K562 (cell line): ENCODE results near the gene MAPKAPK3. TPM values are rescaled to one million over a fixed set of nuclear protein-coding genes. Genes with fewer than 3 reads are reported as not detected.
A peak's percentile ranks its signal among the peaks of the same experiment; 100 is the strongest.

ENCODE experiments used
- IRF2 ChIP-seq: sonication (generic); formaldehyde crosslinking; IDR thresholded peaks from 2 replicates; pipeline ENCODE4 v1.8.1; 2022; ENCODE audit warnings: mild to moderate bottlenecking, missing genetic modification reagents
- MGA ChIP-seq: fragments of 450-650 bp; IDR thresholded peaks from 2 replicates; pipeline ENCODE4 v1.6.1; 2016; ENCODE audit warnings: mild to moderate bottlenecking, moderate library complexity
- POLR2AphosphoS2 ChIP-seq: IDR thresholded peaks from 2 replicates; pipeline ENCODE4 v1.6.1; 2012; ENCODE audit warnings: low read length, improper control_type of control experiment
- RBM14 ChIP-seq: fragments of 200-400 bp; formaldehyde crosslinking; IDR thresholded peaks from 2 replicates; pipeline ENCODE4 v1.6.1; 2018; ENCODE audit warnings: low read depth, mild to moderate bottlenecking, low read length, moderate library complexity, borderline replicate concordance; ENCODE audit not compliant: insufficient read depth
- SETDB1 ChIP-seq: IDR thresholded peaks from one replicate; pipeline ENCODE4 v1.6.1; 2012; ENCODE audit warnings: low read length, control low read depth, inconsistent platforms
- SIN3A ChIP-seq, 2 experiments: fragments of 150-350 bp in 1 of 2; IDR thresholded peaks; 2 replicates each; pipeline ENCODE4 v1.6.1; 2011 to 2016; ENCODE audit warnings: borderline replicate concordance in 2 of 2, low read depth in 2 of 2, low read length in 2 of 2, mild to moderate bottlenecking in 2 of 2, moderate library complexity in 2 of 2; ENCODE audit not compliant: control insufficient read depth in 1 of 2
- STAT5A ChIP-seq: IDR thresholded peaks from 2 replicates; pipeline ENCODE4 v1.6.1; 2012; ENCODE audit warnings: low read length, inconsistent platforms, borderline replicate concordance
- TAL1 ChIP-seq: fragments of 450-650 bp; IDR thresholded peaks from 2 replicates; pipeline ENCODE4 v1.6.1; 2016; ENCODE audit warnings: mild to moderate bottlenecking
- TCF7L2 ChIP-seq: fragments of 150-350 bp; IDR thresholded peaks from 2 replicates; pipeline ENCODE4 v1.6.1; 2016; ENCODE audit warnings: low read depth, mild to moderate bottlenecking, low read length, moderate library complexity
- TCFL5 ChIP-seq: fragments of 250-450 bp; sonication (Bioruptor Pico); conservative IDR thresholded peaks from 2 replicates; pipeline ENCODE4 v1.6.1; 2021; ENCODE audit warnings: mild to moderate bottlenecking, moderate library complexity, matching md5 sums
- TEAD4 ChIP-seq, 2 experiments: sonication (generic) in 1 of 2; formaldehyde crosslinking in 1 of 2; IDR thresholded peaks; 2 replicates each; pipeline versions ENCODE4 v1.6.1 to v1.8.0; 2012 to 2022; ENCODE audit warnings: borderline replicate concordance in 1 of 2, inconsistent platforms in 1 of 2, low read length in 1 of 2, mild to moderate bottlenecking in 1 of 2, missing genetic modification reagents in 1 of 2
- ZNF174 ChIP-seq: fragments of 250-450 bp; sonication (Bioruptor Pico); IDR thresholded peaks from 2 replicates; pipeline ENCODE4 v1.4.0; 2020; ENCODE audit warnings: mild to moderate bottlenecking
- ZNF384 ChIP-seq: IDR thresholded peaks from 2 replicates; pipeline ENCODE4 v1.6.1; 2012; ENCODE audit warnings: low read depth, low read length, improper control_type of control experiment
- ZNF445 ChIP-seq: fragments of 250-450 bp; sonication (Bioruptor Pico); IDR thresholded peaks from 2 replicates; pipeline ENCODE4 v1.4.0; 2020; ENCODE audit warnings: low read depth, mild to moderate bottlenecking, moderate library complexity
- polyA plus RNA-seq, 8 experiments: library from polyadenylated mRNA; depleted of rRNA in 4 of 8; stranded (reverse) in 5 of 8; unstranded in 3 of 8; fragments of >200 nt; fragmentation: Nextera tagmentation in 2 of 8; fragmentation: Illumina TruSeq in 1 of 8; extraction: Ambion mirVana in 2 of 8; extraction: Trizol in 1 of 8; gene quantifications; 2 replicates each; pipeline versions ENCODE4 v1.2.1 to v1.2.3, GENCODE V29; 2011 to 2014; ENCODE audit warnings: inconsistent platforms in 1 of 8, missing spikeins in 1 of 8
- total RNA-seq, 7 experiments: library from RNA; depleted of rRNA in 6 of 7; stranded (reverse); fragments of >200 nt in 6 of 7; fragmentation: Illumina TruSeq in 2 of 7; extraction: Trizol in 2 of 7; gene quantifications; 2 replicates each; pipeline versions ENCODE4 v1.2.1 to v1.2.3, GENCODE V29; 2011 to 2021; ENCODE audit warnings: low replicate concordance in 1 of 7
- TF ChIP-seq, protein P1 (sequence below): fragments of 450-650 bp; IDR thresholded peaks from 2 replicates; pipeline ENCODE4 v1.6.1; 2016

MAPKAPK3 gene
- total and polyA plus RNA-seq, 9 of the 15 experiments (the other 6 are each of a cell fraction or from before 2014, with no cell fraction given) = 8.0 to 56.4 (median 41.2) TPM

GRCh38 chr3:50611464-50612233 is 5.3 kb upstream of the MAPKAPK3 start, which contains the start of gene CISH (continued):
- TF ChIP-seq SIN3A (IDR thresholded peaks at IDR 0.05; ENCODE audit: borderline replicate concordance in 2 of 2, control insufficient read depth in 1 of 2, low read depth in 2 of 2, low read length in 2 of 2) = 0 out of 4 replicates have a peak, but pooled peaks of 1 of the 2 experiments have one; percentile 83
- no peak for TF ChIP-seq IRF2
- TF ChIP-seq ZNF445 (CRISPR knock-in tag) = no peak
- TF ChIP-seq STAT5A = peak; percentile 96
- TF ChIP-seq RBM14 = no peak
- TF ChIP-seq TCFL5 = no peak
- no peak for TF ChIP-seq SETDB1
- TF ChIP-seq POLR2AphosphoS2 = no peak
- no peak for TF ChIP-seq ZNF174 (CRISPR knock-in tag)
- TF ChIP-seq TAL1 = peak; percentile 37; the same call in 1 of the 2 replicates
- no peak for TF ChIP-seq ZNF384
- peak; percentile 63 for TF ChIP-seq TEAD4 (IDR thresholded peaks at IDR 0.05; ENCODE audit: low read length)
- no peak for TF ChIP-seq TEAD4 (CRISPR knock-in tag; IDR thresholded peaks at IDR 0.05; ENCODE audit: borderline replicate concordance)
- TF ChIP-seq, protein P1, sequence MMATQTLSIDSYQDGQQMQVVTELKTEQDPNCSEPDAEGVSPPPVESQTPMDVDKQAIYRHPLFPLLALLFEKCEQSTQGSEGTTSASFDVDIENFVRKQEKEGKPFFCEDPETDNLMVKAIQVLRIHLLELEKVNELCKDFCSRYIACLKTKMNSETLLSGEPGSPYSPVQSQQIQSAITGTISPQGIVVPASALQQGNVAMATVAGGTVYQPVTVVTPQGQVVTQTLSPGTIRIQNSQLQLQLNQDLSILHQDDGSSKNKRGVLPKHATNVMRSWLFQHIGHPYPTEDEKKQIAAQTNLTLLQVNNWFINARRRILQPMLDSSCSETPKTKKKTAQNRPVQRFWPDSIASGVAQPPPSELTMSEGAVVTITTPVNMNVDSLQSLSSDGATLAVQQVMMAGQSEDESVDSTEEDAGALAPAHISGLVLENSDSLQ = peak; percentile 78
- peak; percentile 84 for TF ChIP-seq MGA
- TF ChIP-seq TCF7L2 = no peak
